DMS53 (cell line): ENCODE results near the gene LRBA.

Experiments used
- DNase-seq: peaks from one replicate; lab custom pipeline; 2025; lab: John Stamatoyannopoulos, UW

LRBA gene

DNA sequence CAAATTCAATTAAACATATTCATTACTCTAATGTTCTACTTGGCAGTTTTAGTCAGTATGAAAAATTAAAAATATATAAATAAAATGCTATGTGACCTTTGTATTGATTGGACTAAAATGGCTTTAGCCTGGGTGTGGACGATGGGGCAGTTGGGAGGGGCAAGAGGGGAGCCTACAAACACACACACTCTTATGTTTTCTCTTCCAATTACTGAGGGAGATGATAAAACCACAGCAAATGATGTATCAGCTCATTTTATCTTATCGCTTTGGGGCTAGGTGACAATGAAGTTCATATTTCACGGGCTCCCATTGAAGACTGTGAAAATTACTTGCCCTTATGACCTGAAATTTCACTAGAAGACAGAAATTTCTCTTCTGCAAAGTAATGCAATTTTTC is 517.5 kb downstream of the LRBA start:
- no peak for DNase-seq

GRCh38 chr4:150495550-150495949 is 519.5 kb downstream of the LRBA start:
- DNase-seq, result no peak

DNA sequence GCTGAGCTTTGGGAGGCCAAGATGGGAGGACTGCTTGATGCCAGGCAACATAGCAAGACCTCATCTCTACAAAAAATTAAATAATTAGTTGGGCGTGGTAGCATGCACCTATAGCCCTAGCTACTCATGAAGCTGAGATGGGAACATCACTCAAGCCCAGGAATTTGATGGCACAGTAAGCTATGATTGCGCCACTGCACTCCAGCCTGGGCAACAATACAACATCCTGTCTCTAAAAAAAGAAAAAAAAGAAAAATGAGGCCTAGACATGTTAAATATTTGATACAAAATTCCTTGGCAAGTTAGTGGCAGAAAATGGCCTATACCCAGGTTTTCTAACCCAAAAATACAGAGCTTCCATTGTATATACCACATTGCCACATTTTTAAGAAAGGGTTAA is 521.2 kb downstream of the LRBA start:
- no peak for DNase-seq

DNA sequence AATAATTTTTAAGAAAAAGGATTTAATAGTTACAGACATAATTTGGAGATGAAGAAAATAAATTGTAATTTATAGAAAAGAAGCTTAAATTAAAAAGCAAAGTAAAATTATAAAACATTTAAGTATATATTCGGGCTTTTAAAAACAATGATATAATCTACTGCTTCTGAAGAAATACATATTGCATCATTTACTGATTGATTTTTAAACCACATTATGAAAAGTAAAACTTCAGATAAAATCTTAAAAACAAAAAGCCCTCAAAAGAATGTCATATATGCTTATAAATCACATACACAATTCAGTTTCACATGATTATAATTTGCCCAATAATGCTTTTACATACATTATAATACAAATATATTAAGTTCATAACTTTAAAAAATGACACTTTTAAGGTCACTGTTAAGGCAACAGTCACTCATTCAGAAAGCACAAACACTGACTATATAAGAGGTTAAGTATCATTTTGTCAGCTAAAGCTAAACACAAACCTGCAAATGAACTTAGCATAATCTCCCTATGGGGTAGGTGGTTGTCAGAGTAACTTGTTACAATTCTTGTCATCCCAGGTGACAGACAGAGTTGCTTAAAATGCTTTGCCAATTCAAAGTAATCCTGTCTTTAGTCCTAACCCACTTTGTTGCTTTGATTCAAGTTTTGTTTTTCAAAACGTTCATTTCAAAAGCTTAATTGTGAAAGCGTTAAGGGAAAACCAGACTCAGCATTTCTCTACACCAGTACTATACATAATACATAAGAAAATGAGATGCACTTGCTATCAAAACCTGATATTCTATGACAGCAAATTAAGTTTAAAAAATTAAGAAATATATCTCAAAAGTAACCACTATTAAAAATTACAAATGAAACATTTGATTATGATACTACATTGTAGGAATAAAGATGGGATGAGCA is 523.7 kb downstream of the LRBA start:
- DNase-seq, result no peak

DNA sequence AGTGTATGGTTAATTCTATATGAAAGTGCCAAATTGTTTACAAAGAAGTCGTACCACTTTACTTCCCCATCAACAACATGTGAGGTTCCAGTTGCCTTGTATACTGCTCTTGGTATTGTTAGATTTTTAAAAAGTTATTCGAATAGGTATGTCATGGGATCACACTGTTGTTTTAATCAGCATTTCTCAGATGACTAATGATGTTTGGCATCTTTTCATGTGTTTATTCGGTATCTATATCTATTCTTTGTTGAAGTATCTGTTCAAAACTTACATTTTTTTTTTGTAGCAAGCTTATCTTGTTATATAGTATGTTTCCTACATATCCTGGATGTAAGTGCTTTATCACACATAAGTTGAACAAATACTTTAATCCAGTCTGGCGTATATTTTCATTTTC is 532.5 kb downstream of the LRBA start:
- no peak for DNase-seq

DNA sequence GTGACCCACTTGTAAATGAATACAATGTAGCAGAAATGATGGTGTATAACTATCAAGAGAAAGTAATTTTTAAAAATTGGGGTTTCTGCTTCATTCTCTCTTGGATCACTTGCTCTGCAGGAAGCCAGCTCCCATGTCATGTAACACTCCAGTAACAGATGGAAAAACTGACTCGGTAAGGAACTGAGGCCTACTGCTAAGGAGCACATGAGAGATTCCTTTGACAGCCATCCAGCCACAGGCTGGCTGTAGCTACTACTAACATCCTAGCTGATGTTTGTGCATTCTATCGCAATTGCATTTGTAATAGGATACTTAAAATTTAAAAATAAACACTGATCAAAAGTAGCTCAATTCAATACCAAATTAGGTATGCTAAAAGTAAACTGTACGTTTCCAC is 535.4 kb downstream of the LRBA start:
- DNase-seq, result no peak

GRCh38 chr4:150477869-150478268 is 537.2 kb downstream of the LRBA start:
- no peak for DNase-seq

GRCh38 chr4:150476776-150477175 is 538.3 kb downstream of the LRBA start:
- no peak for DNase-seq

DNA sequence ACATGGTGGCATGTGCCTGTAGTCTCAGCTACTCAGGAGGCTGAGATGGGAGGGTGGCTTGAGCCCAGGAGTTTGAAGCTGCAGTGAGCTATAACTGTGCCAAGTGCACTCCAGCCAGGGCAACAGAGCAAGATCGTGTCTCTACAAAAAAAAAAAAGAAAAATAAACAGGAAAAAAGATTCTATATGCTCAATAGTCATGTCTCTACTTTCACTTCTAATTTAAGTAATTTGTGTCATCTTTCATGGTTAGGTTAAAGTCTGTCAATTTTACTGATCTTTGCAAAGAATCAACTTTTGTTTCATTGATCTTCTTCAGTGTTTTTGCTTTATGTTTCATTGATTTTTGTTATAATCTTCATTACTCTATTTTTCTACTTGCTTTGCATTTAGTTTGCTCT is 539.3 kb downstream of the LRBA start:
- DNase-seq, result no peak

DNA sequence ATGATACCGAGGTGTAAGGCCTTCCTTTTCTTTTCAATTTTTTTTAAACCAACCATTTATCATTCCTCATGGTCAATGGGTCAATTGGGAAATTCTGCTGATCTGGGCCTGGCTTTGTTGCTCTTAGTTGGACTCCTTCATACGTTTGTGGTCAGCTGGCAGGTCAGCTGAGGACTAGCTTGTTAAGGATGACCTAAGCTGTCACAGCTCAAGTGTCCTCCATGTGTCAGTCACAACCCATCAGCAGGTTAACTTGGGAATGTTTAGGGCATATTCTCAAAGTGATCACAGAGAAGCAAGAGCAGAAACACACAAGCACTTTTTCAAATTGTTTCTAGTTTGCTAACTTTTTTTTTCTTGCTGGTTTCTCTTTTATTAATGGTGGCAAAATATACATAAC is 550.6 kb downstream of the LRBA start:
- peak; percentile 45 for DNase-seq

DNA sequence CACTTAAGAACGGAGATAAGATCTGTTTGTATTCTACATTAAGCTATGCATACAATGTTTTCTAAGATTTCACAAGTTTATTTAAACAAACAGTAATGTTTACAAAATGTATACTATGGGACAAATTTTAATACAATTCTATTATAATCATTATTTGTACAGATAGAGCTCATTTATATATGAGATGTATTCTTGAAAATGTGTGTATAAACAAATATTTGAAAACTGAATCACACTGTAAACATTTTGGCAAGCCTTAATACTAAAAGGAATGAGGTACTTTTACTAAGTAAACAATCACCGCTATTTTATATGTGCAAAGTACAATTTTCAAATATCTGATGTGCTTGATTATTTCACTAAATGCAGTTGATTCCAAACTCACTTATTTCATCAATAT is 552.3 kb downstream of the LRBA start:
- peak; percentile 64 for DNase-seq

DNA sequence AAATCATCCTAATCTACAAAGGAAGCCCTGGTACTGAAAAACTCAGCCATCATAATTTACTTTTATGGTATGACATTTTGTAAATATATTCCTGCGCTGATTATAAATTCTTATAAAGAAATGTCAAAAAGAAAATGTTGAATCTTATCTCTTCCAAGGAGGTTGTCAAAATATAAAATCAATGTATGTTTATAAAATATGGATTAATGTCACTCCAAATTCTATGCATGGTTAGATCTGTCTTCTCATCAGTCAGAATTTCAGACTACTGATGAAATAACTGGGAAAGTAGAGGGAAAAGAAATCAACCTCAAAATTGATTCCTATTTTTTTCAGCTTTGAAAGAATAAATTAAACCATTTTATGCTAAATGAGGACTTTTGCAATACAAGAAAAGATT is 553.1 kb downstream of the LRBA start:
- DNase-seq, result no peak

DNA sequence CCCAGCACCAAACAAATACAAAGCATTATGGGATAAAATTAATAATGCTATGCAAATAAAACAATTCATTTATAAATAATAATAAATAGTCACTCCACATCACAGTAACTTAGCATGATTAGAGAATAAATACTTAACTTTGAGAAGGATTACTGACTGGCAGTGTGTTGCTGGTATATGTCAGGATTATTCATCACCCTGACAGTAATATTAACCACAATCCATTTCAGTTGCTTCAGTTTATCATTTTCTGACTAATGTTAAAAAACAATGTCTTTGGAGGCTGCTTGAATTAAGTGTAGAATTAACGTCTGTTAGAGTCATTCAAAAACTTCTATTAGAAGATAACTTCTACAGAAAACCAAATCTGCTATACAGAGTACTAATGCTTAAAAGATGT is 557.3 kb downstream of the LRBA start:
- no peak for DNase-seq

DNA sequence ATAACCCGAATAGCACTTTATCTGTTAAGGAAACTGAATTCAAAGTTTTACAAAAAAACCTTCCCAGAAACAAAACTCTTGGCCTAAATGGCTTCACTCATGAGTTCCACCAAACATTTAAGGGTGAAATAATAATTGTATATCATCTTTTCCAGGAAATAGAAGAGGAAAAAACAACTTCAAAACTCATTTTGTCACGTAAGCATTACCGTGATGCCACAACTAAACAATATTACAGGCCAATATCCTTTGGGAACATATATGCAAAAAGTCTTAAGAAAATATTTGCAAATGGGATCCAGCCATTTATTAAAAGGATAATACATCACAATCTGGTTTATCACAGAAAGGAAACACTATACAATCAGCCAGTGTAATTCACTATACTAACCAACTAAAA is 563.2 kb downstream of the LRBA start:
- no peak for DNase-seq

- no peak for DNase-seq
These were observed 567.7 kb downstream of the LRBA start for GRCh38 chr4:150447356-150447755.

GRCh38 chr4:150439451-150439933 is 575.6 kb downstream of the LRBA start:
- DNase-seq, result no peak

DNA sequence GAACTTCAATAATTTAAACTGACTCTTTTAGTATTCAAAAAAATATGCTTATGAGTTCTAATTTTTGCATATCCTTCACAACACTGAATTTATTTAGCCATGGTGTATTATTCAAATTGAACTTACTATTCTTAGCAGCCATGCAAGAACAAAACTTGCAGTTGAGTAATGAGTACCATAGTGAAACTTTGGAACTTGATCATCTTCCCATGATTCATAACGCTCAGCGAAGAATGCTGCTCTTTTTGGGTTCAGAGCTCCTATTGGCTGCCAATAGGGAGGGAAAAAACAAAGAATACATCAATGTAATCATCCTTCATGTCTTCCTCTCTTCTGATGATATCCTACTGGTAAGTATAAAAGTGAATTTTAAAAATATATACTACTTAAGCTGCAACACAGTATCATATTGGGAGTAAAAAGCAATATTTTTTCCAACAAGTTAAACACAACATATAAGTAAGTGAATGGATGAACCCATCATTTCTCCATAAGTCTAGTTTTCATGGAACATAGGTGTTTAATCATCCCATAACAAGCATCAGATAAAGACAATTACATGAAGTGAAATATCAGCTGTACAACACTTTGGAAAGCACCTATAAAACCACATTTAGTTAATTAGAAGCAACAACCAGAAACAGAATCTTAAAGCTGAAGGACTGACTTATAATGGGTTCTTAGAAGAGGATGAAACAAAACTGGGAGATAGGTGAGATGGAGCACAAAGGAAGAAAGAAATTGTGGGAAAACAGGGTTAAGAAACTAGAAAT is 578.3 kb downstream of the LRBA start:
- no peak for DNase-seq

DNA sequence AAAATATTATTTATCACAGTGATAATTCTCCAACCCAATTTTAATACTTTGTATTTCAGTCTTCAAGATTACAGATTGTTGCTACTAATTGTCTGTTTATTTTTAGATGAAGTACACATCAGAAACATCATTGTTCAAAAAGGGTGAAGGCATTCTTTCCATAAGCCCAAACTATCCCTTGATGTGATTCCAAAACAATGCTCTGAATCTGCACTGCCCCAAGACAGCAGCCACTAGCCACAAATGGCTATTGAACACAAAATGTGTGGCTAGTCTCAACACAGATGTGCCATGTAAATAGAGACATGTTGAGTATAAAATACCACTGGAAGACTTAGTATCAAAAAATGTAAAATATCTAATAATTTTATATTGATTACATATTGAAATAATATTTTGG is 583.9 kb downstream of the LRBA start:
- DNase-seq, result no peak

DNA sequence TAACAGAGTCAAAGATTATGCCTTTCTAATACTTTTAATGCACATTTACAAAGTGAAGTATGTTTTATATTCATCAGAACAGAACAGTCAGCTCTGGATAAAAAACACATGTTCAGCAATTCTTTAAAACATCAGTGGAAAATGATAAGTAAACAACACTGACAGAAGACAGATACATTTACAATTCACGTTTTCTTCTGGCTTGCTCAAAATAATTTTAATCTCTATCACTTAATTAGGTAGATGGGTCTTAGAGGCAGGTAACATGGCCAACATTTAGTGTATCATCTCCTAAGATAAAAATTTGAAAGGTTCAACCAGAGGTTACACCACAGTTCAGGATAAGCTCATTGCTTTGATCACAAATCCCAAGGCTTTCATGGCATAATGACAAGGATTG is 589.9 kb downstream of the LRBA start:
- DNase-seq, result no peak

- DNase-seq, result no peak
These were observed 591.6 kb downstream of the LRBA start for GRCh38 chr4:150423503-150423902.

DNA sequence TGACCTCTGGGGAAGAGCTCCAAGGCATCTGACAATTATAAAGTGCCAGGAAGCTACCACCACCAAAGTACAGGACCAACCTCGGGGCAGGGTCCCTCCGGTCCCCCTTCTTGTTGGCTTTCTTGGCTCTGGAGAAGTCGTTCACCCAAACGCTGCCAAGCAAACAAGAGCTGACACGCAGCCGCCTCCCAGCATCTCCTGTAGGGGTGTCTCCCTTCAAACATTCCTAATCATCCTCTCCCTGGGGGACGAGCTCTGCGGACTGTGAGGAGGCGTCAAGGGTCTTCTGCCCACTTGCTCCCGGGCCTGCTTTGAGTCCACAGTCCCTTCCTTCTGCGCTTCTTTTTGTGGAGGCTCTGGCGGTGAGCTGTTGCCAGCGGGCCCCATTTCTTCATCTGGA is 592.0 kb downstream of the LRBA start:
- no peak for DNase-seq

GRCh38 chr4:150421612-150422011 is 593.5 kb downstream of the LRBA start:
- no peak for DNase-seq

GRCh38 chr4:150419939-150420338 is 595.1 kb downstream of the LRBA start:
- DNase-seq, result no peak
